ENCODE measurements around the gene ABR.

DNA sequence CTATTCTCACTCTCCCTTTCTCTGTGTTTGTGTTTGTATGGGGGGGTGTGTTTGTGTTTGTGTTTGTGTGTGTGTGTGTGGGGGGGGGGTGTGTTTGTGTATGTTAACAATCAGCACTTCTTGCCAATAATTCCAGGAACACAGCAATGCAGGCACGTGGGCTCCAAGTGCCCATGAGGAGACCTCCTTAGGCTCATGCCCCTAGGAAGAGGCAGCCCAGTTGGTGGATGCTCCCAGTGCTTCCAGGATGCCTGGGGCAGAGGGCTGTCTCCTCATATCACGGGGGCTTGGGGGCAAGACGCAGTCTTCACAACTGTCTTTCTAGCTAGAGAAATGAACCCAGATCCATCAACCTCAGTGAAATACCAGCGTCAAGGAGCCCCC is 9.9 kb downstream of the ABR start:
- TF ChIP-seq, protein P1, sequence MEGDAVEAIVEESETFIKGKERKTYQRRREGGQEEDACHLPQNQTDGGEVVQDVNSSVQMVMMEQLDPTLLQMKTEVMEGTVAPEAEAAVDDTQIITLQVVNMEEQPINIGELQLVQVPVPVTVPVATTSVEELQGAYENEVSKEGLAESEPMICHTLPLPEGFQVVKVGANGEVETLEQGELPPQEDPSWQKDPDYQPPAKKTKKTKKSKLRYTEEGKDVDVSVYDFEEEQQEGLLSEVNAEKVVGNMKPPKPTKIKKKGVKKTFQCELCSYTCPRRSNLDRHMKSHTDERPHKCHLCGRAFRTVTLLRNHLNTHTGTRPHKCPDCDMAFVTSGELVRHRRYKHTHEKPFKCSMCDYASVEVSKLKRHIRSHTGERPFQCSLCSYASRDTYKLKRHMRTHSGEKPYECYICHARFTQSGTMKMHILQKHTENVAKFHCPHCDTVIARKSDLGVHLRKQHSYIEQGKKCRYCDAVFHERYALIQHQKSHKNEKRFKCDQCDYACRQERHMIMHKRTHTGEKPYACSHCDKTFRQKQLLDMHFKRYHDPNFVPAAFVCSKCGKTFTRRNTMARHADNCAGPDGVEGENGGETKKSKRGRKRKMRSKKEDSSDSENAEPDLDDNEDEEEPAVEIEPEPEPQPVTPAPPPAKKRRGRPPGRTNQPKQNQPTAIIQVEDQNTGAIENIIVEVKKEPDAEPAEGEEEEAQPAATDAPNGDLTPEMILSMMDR (conservative IDR thresholded peaks at IDR 0.05; ENCODE audit: low read length) = no peak
- TF ChIP-seq EZH2phosphoT487 (IDR thresholded peaks at IDR 0.05; ENCODE audit: borderline replicate concordance) = no peak

Measured in Loucy (cell line).